Ishikawa (cell line): ENCODE data around the gene ATP6V0A1.

Experiments
- EP300 ChIP-seq: IDR thresholded peaks from 2 replicates; pipeline ENCODE4 v1.6.1; 2012; ENCODE audit warnings: borderline replicate concordance
- TF ChIP-seq, protein P1 (sequence below): IDR thresholded peaks from 2 replicates; pipeline ENCODE4 v1.6.1; 2012

DNA sequence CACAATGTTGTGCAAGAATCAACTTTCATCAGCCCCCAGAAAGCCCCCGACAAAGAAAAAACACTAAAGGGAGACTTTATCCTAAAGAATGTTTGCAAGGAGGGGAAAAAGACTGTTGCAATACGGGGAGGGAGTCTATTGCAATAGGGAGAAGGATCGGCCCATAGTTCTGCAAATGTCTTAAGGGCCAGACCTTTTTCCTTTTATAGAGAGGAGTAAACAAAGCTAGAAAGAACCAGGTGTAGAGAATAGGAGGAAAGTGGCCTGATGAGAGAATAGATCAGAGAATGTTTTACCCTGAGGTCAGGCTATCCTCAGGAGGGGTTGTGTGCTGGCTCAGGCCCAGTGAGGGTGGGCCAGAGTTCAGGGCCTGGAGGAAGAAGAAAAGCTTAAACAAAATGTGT lies 26.9 kb upstream of the ATP6V0A1 start:
- TF ChIP-seq, protein P1, sequence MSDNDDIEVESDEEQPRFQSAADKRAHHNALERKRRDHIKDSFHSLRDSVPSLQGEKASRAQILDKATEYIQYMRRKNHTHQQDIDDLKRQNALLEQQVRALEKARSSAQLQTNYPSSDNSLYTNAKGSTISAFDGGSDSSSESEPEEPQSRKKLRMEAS: no peak
- no peak for TF ChIP-seq EP300
